ENCODE measurements around the gene ATXN2. TPM values are rescaled to one million over a fixed set of nuclear protein-coding genes. Genes with fewer than 3 reads are reported as not detected.

ATXN2 gene
- total RNA-seq, 1 experiment from 2014 or later, result 72.9 TPM

- no CpG with 5 or more reads among the region's 4 CpGs for WGBS (ENCODE audit: extremely low coverage, insufficient read length, low lambda C conversion rate)
- no peak for TF ChIP-seq CTCF (conservative IDR thresholded peaks at IDR 0.05)
Measured at GRCh38 chr12:111454311-111454710, 144.8 kb downstream of the ATXN2 start.

More at GRCh38 chr12:111454311-111454710, 144.8 kb downstream of the ATXN2 start:
- H3K23me2 ChIP-seq (ENCODE audit: insufficient read length, low read depth, low read length, poor library complexity, severe bottlenecking), result no peaks in the 10 kb centered on the region
- H4K91ac ChIP-seq (ENCODE audit: insufficient read length, low read depth, low read length), result no peak overlapping the region
- H3K4me1 Mint-ChIP-seq, result no peaks in the 10 kb centered on the region
- H3K56ac ChIP-seq (ENCODE audit: insufficient read length, low read depth, low read length), result no peak overlapping the region
- no peak overlapping the region for H2AFZ ChIP-seq (ENCODE audit: low read length)
- no peak overlapping the region for H3K4me3 Mint-ChIP-seq
- H3T11ph ChIP-seq (ENCODE audit: low read length), result no peak overlapping the region
- no peak overlapping the region for H2BK5ac ChIP-seq (ENCODE audit: insufficient read length, low read length)
- no peaks in the 10 kb centered on the region for H3K79me1 ChIP-seq (ENCODE audit: insufficient read depth, low read depth, low read length, poor library complexity, severe bottlenecking)
- H3K27ac Mint-ChIP-seq, result no peak overlapping the region
- no peaks in the 10 kb centered on the region for H3K27me3 ChIP-seq (ENCODE audit: insufficient read depth, low read length)
- no peak overlapping the region for H3K18ac ChIP-seq (ENCODE audit: insufficient read length, low read depth, low read length)
- no peak overlapping the region for H2BK12ac ChIP-seq (ENCODE audit: insufficient read length, low read depth, low read length)
- no peak overlapping the region for H3K23ac ChIP-seq (ENCODE audit: insufficient read length, low read depth, low read length)
- no peaks in the 10 kb centered on the region for H4K20me1 ChIP-seq (ENCODE audit: control insufficient read depth, insufficient read depth, insufficient read length)
- no peak overlapping the region for H2AK5ac ChIP-seq (ENCODE audit: insufficient read length, low read length)
- H3K4me1 ChIP-seq (ENCODE audit: insufficient read depth, low read length), result no peaks in the 10 kb centered on the region
- H3K27ac ChIP-seq (ENCODE audit: insufficient read length, low read depth, low read length), result no peak overlapping the region
- no peak overlapping the region for H3K9ac ChIP-seq (ENCODE audit: extremely low read depth, insufficient read length, low read length)
- no peak overlapping the region for H2BK120ac ChIP-seq (ENCODE audit: low read depth, low read length, poor library complexity, severe bottlenecking)
- H3K9me3 Mint-ChIP-seq, result no peaks in the 10 kb centered on the region
- H3K4me2 ChIP-seq (ENCODE audit: insufficient read depth, insufficient read length, low read length), result no peak overlapping the region
- no peak overlapping the region for H4K8ac ChIP-seq (replicated peaks; ENCODE audit: insufficient read length, low read depth, low read length)
- H2BK15ac ChIP-seq (ENCODE audit: low read depth, low read length), result no peak overlapping the region
- H3K36me3 Mint-ChIP-seq (ENCODE audit: insufficient read depth in 1 of 3, low read depth in 3 of 3), result peaks cover 29 to 66% (median 51%) of the 10 kb centered on the region in 3 experiments; a peak in 6 of 7 replicates
- no peak overlapping the region for H3K14ac ChIP-seq (ENCODE audit: insufficient read depth, low read length)
- no peaks in the 10 kb centered on the region for H3K79me2 ChIP-seq (ENCODE audit: insufficient read depth, low read length)
- H2BK20ac ChIP-seq (ENCODE audit: low read depth, low read length, poor library complexity, severe bottlenecking), result no peak overlapping the region
- H3K4ac ChIP-seq (ENCODE audit: low read depth, low read length), result no peak overlapping the region
- no peak overlapping the region for H4K5ac ChIP-seq (ENCODE audit: insufficient read length, low read depth, low read length)
- no peaks in the 10 kb centered on the region for H3K27me3 Mint-ChIP-seq (ENCODE audit: low read depth)
- no peak for DNase-seq
- no peaks in the 10 kb centered on the region for H3K9me3 ChIP-seq (ENCODE audit: control insufficient read depth, low read depth, low read length)

All from H9 (cell line).